Prostate gland (tissue), 2 donors: Measurements from ENCODE around the gene NUMB. TPM values are rescaled to one million over a fixed set of nuclear protein-coding genes. Genes with fewer than 3 reads are reported as not detected.

ENCODE experiments used
- DNase-seq: peaks from one replicate; pipeline ENCODE4 v3.0.0-alpha.2; 2019; ENCODE audit warnings: low spot score
- H3K27ac ChIP-seq, 2 donors: fragments of 200-600 bp; sonication (generic); 2 replicates each; pipeline ENCODE4 v1.5.1; 2017 to 2019
- H3K27me3 ChIP-seq: fragments of 200-600 bp; sonication (generic); replicated peaks from 2 replicates; pipeline ENCODE4 v1.5.1; 2019; ENCODE audit not compliant: insufficient read depth
- H3K36me3 ChIP-seq, 2 donors: fragments of 200-600 bp; sonication (generic); 1 replicate in 1 of 2; 2 replicates in 1 of 2; pipeline versions ENCODE4 v1.5.1 to v1.8.1; 2017 to 2019
- H3K4me1 ChIP-seq: fragments of 200-600 bp; sonication (generic); replicated peaks from 2 replicates; pipeline ENCODE4 v1.5.1; 2019
- H3K4me3 ChIP-seq, 2 donors: fragments of 200-600 bp; sonication (generic); 2 replicates each; pipeline ENCODE4 v1.5.1; 2017 to 2019
- H3K9me3 ChIP-seq: fragments of 200-600 bp; sonication (generic); 2 replicates; pipeline ENCODE4 v1.5.1; 2017
- CTCF ChIP-seq, 4 experiments: fragments of 200-600 bp in 2 of 4; fragments of 450-650 bp in 2 of 4; sonication (generic) in 2 of 4; IDR thresholded peaks; 1 replicate in 3 of 4; 2 replicates in 1 of 4; pipeline ENCODE4 v1.5.1; 2016 to 2019; ENCODE audit warnings: antibody characterized with exemption in 4 of 4, mild to moderate bottlenecking in 2 of 4, moderate library complexity in 2 of 4
- POLR2A ChIP-seq: fragments of 450-650 bp; IDR thresholded peaks from one replicate; pipeline ENCODE4 v1.6.1; 2016; ENCODE audit warnings: antibody characterized with exemption, mild to moderate bottlenecking
- POLR2AphosphoS5 ChIP-seq: sonication (generic); formaldehyde crosslinking; IDR thresholded peaks from one replicate; pipeline ENCODE4 v1.6.1; 2017; ENCODE audit warnings: antibody characterized with exemption
- WGBS: methylation state at CpG from one replicate; pipeline ENCODE4 v1.1.5; 2018; 5-methylcytosine and 5-hydroxymethylcytosine counted together
- intact Hi-C: fragments of 100-400 bp; cut with DNase I; formaldehyde crosslinking; loops from one replicate; pipeline ENCODE4 v1.14.2; 2022
- total RNA-seq, 2 donors: library from RNA; depleted of rRNA; stranded (reverse); fragments of >200 nt; gene quantifications; one replicate each; pipeline ENCODE4 v1.1.0, GENCODE V29; 2016

The NUMB gene
- total RNA-seq, 2 donors from 2014 or later = 38.4 to 57.8 TPM

- intact Hi-C loops = no loop called here
- H3K4me1 ChIP-seq = no peaks in the 10 kb centered on the region
- no peaks in the 10 kb centered on the region for H3K36me3 ChIP-seq
- WGBS = 93% methylated on average over 6 of the region's 6 CpGs
- no peak overlapping the region for H3K4me3 ChIP-seq
- DNase-seq = no peak
- no peaks in the 10 kb centered on the region for H3K27me3 ChIP-seq
- no peak overlapping the region for H3K27ac ChIP-seq
- TF ChIP-seq POLR2A (no peak), CTCF (IDR thresholded peaks at IDR 0.05) (no peak), POLR2AphosphoS5 (no peak)
- H3K9me3 ChIP-seq = no peaks in the 10 kb centered on the region
Measured at GRCh38 chr14:73339846-73340595, 118.3 kb downstream of the NUMB start.

- H3K4me1 ChIP-seq = no peaks in the 10 kb centered on the region
Measured at GRCh38 chr14:73339206-73339605, 119.1 kb downstream of the NUMB start.

GRCh38 chr14:73338551-73338950, 119.8 kb downstream of the NUMB start:
- no peak overlapping the region for H3K4me3 ChIP-seq
- intact Hi-C loops = no loop called here
- DNase-seq = no peak
- TF ChIP-seq POLR2A = no peak
- TF ChIP-seq CTCF (IDR thresholded peaks at IDR 0.05) = no peak
- TF ChIP-seq POLR2AphosphoS5 = no peak
- no peaks in the 10 kb centered on the region for H3K9me3 ChIP-seq
- H3K27ac ChIP-seq = no peak overlapping the region
- WGBS = 91% methylated on average over 1 of the region's 1 CpG
- H3K36me3 ChIP-seq = no peaks in the 10 kb centered on the region
- no peaks in the 10 kb centered on the region for H3K27me3 ChIP-seq
- H3K4me1 ChIP-seq = no peaks in the 10 kb centered on the region

More at GRCh38 chr14:73339206-73339605, 119.1 kb downstream of the NUMB start:
- no peaks in the 10 kb centered on the region for H3K27me3 ChIP-seq
- no peaks in the 10 kb centered on the region for H3K36me3 ChIP-seq
- H3K4me3 ChIP-seq = no peak overlapping the region
- intact Hi-C loops = no loop called here
- no peak overlapping the region for H3K27ac ChIP-seq
- H3K9me3 ChIP-seq = no peaks in the 10 kb centered on the region
- no peak for DNase-seq
- TF ChIP-seq POLR2A (no peak), CTCF (IDR thresholded peaks at IDR 0.05) (no peak), POLR2AphosphoS5 (no peak)

- no peaks in the 10 kb centered on the region for H3K36me3 ChIP-seq
- no peak overlapping the region for H3K27ac ChIP-seq
- intact Hi-C loops = no loop called here
- TF ChIP-seq POLR2A (no peak), POLR2AphosphoS5 (no peak), CTCF (IDR thresholded peaks at IDR 0.05) (no peak)
- DNase-seq = no peak
- 97% methylated on average over 2 of the region's 2 CpGs for WGBS
- no peak overlapping the region for H3K4me3 ChIP-seq
- no peaks in the 10 kb centered on the region for H3K27me3 ChIP-seq
- no peaks in the 10 kb centered on the region for H3K9me3 ChIP-seq
- H3K4me1 ChIP-seq = no peaks in the 10 kb centered on the region
Measured at GRCh38 chr14:73333031-73333430, 125.3 kb downstream of the NUMB start.

GRCh38 chr14:73325630-73326299, 132.6 kb downstream of the NUMB start:
- Histone ChIP-seq H3K4me1 (no peaks in the 10 kb centered on the region), H3K27ac (no peak overlapping the region), H3K4me3 (no peak overlapping the region), H3K27me3 (no peaks in the 10 kb centered on the region), H3K36me3 (no peaks in the 10 kb centered on the region), H3K9me3 (no peaks in the 10 kb centered on the region)
- WGBS = 80% methylated on average over 1 of the region's 1 CpG
- DNase-seq = no peak
- TF ChIP-seq POLR2AphosphoS5 = no peak
- TF ChIP-seq CTCF (IDR thresholded peaks at IDR 0.05) = no peak
- TF ChIP-seq POLR2A = no peak
- intact Hi-C loops = no loop called here
